HepG2 (cell line): ENCODE measurements around the gene OASL. TPM values are rescaled to one million over a fixed set of nuclear protein-coding genes. Genes with fewer than 3 reads are reported as not detected.

Experiments used
- ARID4A ChIP-seq: sonication (generic); formaldehyde crosslinking; IDR thresholded peaks from 2 replicates; pipeline ENCODE4 v1.5.0; 2020; ENCODE audit warnings: mild to moderate bottlenecking, missing genetic modification reagents, borderline replicate concordance
- ATF6 ChIP-seq: sonication (generic); formaldehyde crosslinking; conservative IDR thresholded peaks from 2 replicates; pipeline ENCODE4 v1.4.0; 2020; ENCODE audit warnings: missing genetic modification reagents
- CSRNP1 ChIP-seq: sonication (generic); formaldehyde crosslinking; IDR thresholded peaks from 2 replicates; pipeline ENCODE4 v1.8.1; 2023; ENCODE audit warnings: mild to moderate bottlenecking, missing genetic modification reagents
- ETV5 ChIP-seq: IDR thresholded peaks from 2 replicates; pipeline ENCODE4 v1.6.1; 2018; ENCODE audit warnings: missing biosample characterization, missing genetic modification reagents, inconsistent platforms, borderline replicate concordance
- FOSL2 ChIP-seq: sonication (generic); formaldehyde crosslinking; IDR thresholded peaks from 2 replicates; pipeline ENCODE4 v1.4.0; 2020; ENCODE audit warnings: missing genetic modification reagents
- KDM4B ChIP-seq: sonication (generic); formaldehyde crosslinking; IDR thresholded peaks from 2 replicates; pipeline ENCODE4 v1.4.0; 2020; ENCODE audit warnings: missing genetic modification reagents
- MTF2 ChIP-seq: sonication (generic); formaldehyde crosslinking; IDR thresholded peaks from 2 replicates; pipeline ENCODE4 v1.5.0; 2020; ENCODE audit warnings: missing genetic modification reagents, borderline replicate concordance
- NCOA1 ChIP-seq: sonication (generic); formaldehyde crosslinking; IDR thresholded peaks from 2 replicates; pipeline ENCODE4 v1.9.0; 2021; ENCODE audit warnings: missing genetic modification reagents
- SATB2 ChIP-seq: sonication (generic); formaldehyde crosslinking; IDR thresholded peaks from 2 replicates; pipeline ENCODE4 v1.5.0; 2020; ENCODE audit warnings: missing genetic modification reagents
- SMAD3 ChIP-seq: sonication (generic); formaldehyde crosslinking; IDR thresholded peaks from 2 replicates; pipeline ENCODE4 v1.4.0; 2020; ENCODE audit warnings: missing genetic modification reagents
- TCF7L2 ChIP-seq: IDR thresholded peaks from 2 replicates; pipeline ENCODE4 v1.6.1; 2011; ENCODE audit warnings: mild to moderate bottlenecking, low read depth, low read length, moderate library complexity
- TOPORS ChIP-seq: sonication (generic); formaldehyde crosslinking; IDR thresholded peaks from 2 replicates; pipeline ENCODE4 v1.8.0; 2023; ENCODE audit warnings: mild to moderate bottlenecking, missing genetic modification reagents
- XBP1 ChIP-seq: sonication (generic); formaldehyde crosslinking; IDR thresholded peaks from 2 replicates; pipeline ENCODE4 v1.5.0; 2020; ENCODE audit warnings: missing genetic modification reagents
- ZNF136 ChIP-seq: sonication (generic); formaldehyde crosslinking; IDR thresholded peaks from 2 replicates; pipeline ENCODE4 v1.8.1; 2022; ENCODE audit warnings: low read depth, mild to moderate bottlenecking, moderate library complexity, missing genetic modification reagents
- ZNF17 ChIP-seq: sonication (generic); formaldehyde crosslinking; IDR thresholded peaks from 2 replicates; pipeline ENCODE4 v1.5.0; 2020; ENCODE audit warnings: mild to moderate bottlenecking, missing genetic modification reagents
- ZNF598 ChIP-seq: sonication (generic); formaldehyde crosslinking; IDR thresholded peaks from 2 replicates; pipeline ENCODE4 v1.5.1; 2020; ENCODE audit warnings: mild to moderate bottlenecking, missing genetic modification reagents, borderline replicate concordance
- ZNF619 ChIP-seq: sonication (generic); formaldehyde crosslinking; IDR thresholded peaks from 2 replicates; pipeline ENCODE4 v1.4.0; 2020; ENCODE audit warnings: mild to moderate bottlenecking, missing genetic modification reagents
- polyA plus RNA-seq, 8 experiments: library from polyadenylated mRNA; depleted of rRNA in 3 of 8; stranded (reverse) in 7 of 8; unstranded in 1 of 8; fragments of >200 nt; fragmentation: Illumina TruSeq in 4 of 8; extraction: Trizol in 4 of 8; gene quantifications; 2 replicates each; pipeline versions ENCODE4 v1.2.1 to v1.2.3, GENCODE V29; 2011 to 2016; ENCODE audit warnings: low read depth in 4 of 8, missing spikeins in 1 of 8, mixed read lengths in 1 of 8; ENCODE audit not compliant: insufficient read depth in 1 of 8
- total RNA-seq, 5 experiments: library from RNA; depleted of rRNA; stranded (reverse); fragments of >200 nt; fragmentation: Illumina TruSeq; extraction: Trizol; gene quantifications; 2 replicates each; pipeline ENCODE4 v1.2.3, GENCODE V29; 2016; ENCODE audit warnings: low read depth in 1 of 5
- TF ChIP-seq, protein P1 (sequence below): sonication (generic); formaldehyde crosslinking; IDR thresholded peaks from 2 replicates; pipeline ENCODE4 v1.5.1; 2020; ENCODE audit warnings: mild to moderate bottlenecking, missing genetic modification reagents

Gene OASL
- total and polyA plus RNA-seq, 2 of the 13 experiments (the other 11 are each of a cell fraction or from before 2014, with no cell fraction given), result 0.11 to 0.22 TPM

DNA sequence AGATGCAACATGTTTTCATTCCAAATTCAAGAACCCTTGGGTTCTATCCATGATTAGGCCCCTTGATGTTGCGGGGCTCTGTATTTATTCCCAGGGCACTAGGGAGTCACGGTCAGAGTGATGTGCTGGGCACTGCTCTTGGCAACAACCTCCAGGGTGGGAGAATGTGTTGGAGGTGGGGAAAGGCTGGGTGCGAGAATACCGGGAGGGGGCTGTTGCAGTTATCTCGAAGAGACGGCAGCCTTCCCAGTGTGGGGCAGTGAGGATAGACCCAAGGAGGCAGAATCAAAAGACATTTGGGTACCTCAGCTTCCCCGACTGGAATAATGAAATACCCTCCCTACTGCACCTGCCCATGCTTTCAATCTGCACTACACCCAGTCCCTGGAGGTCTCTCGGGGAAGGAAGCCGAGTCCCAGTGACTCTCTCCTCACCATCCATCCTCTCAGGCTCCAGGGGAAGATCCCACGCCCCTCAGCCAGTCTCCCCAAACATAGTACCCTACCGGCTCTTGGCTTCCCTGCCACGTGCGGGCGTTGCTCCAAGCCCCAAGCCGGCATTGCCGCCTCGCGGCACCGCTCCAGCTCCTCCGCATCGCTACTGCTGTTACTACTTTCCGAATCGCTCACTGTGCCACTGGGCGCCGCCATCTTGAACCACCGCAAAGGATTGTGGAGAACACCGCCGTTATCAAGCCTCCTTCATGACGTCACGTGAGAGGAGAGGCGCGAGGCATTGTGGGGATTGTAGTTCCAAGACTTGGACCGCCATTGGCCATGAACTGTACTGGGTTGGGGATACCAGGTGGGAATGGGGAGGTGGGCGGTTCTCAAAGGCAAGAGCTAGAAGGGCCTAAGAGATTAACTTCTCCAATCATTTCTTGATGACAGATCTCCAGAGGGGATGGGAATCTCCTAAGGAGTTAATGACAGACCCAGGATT lies 22.9 kb downstream of the OASL start, which contains the start of gene C12orf43 (continued):
- TF ChIP-seq FOSL2 (CRISPR knock-in tag), result peak; percentile 58; the same call in 1 of the 2 replicates
- TF ChIP-seq KDM4B, result no peak; the same call in 1 of the 2 replicates
- no peak for TF ChIP-seq SMAD3 (CRISPR knock-in tag)
- TF ChIP-seq ZNF619 (CRISPR knock-in tag), result peak; percentile 83; the same call in 1 of the 2 replicates
- TF ChIP-seq NCOA1 (CRISPR knock-in tag), result no peak
- no peak for TF ChIP-seq ZNF136 (CRISPR knock-in tag)
- TF ChIP-seq ETV5 (CRISPR knock-in tag), result peak; percentile 34; the same call in 1 of the 2 replicates
- no peak for TF ChIP-seq MTF2
- no peak for TF ChIP-seq ZNF17 (CRISPR knock-in tag)
- TF ChIP-seq, protein P1, sequence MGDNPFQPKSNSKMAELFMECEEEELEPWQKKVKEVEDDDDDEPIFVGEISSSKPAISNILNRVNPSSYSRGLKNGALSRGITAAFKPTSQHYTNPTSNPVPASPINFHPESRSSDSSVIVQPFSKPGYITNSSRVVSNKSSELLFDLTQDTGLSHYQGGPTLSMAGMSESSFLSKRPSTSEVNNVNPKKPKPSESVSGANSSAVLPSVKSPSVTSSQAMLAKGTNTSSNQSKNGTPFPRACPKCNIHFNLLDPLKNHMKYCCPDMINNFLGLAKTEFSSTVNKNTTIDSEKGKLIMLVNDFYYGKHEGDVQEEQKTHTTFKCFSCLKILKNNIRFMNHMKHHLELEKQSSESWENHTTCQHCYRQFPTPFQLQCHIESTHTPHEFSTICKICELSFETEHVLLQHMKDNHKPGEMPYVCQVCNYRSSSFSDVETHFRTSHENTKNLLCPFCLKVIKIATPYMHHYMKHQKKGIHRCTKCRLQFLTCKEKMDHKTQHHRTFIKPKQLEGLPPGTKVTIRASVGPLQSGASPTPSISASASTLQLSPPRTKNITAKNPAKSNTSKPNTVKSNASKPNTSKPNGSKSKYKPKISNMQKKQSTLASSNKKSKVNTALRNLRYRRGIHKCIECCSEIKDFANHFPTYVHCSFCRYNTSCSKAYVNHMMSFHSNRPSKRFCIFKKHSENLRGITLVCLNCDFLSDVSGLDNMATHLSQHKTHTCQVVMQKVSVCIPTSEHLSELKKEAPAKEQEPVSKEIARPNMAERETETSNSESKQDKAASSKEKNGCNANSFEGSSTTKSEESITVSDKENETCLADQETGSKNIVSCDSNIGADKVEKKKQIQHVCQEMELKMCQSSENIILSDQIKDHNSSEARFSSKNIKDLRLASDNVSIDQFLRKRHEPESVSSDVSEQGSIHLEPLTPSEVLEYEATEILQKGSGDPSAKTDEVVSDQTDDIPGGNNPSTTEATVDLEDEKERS (CRISPR knock-in tag), result peak; percentile 86; the same call in 1 of the 2 replicates
- TF ChIP-seq ZNF598 (CRISPR knock-in tag), result peak; percentile 73; the same call in 1 of the 2 replicates
- no peak for TF ChIP-seq ATF6 (CRISPR knock-in tag)
- TF ChIP-seq CSRNP1 (CRISPR knock-in tag), result no peak
- TF ChIP-seq TOPORS (CRISPR knock-in tag), result no peak
- peak; percentile 85; the same call in 1 of the 2 replicates for TF ChIP-seq ARID4A (CRISPR knock-in tag)
- no peak for TF ChIP-seq SATB2 (CRISPR knock-in tag)
- no peak for TF ChIP-seq XBP1 (CRISPR knock-in tag)
- no peak for TF ChIP-seq TCF7L2
